ENCODE results near the gene NUDT16.
A peak's percentile ranks its signal among the peaks of the same experiment; 100 is the strongest.

The NUDT16 gene

GRCh38 chr3:131386429-131387165 is 5.0 kb downstream of the NUDT16 start:
- DNase-seq (ENCODE audit: low read depth) = peak; percentile 11

- DNase-seq (ENCODE audit: low read depth) = no peak
Observed at GRCh38 chr3:131387796-131388489, 6.4 kb downstream of the NUDT16 start.

- DNase-seq (ENCODE audit: low read depth) = no peak
Observed at GRCh38 chr3:131388490-131388799, 6.9 kb downstream of the NUDT16 start.

GRCh38 chr3:131390331-131390730 is 8.8 kb downstream of the NUDT16 start:
- DNase-seq (ENCODE audit: low read depth) = no peak

GRCh38 chr3:131393051-131393450 is 11.5 kb downstream of the NUDT16 start:
- peak; percentile 8 for DNase-seq (ENCODE audit: low read depth)

GRCh38 chr3:131393868-131394267 is 12.3 kb downstream of the NUDT16 start:
- no peak for DNase-seq (ENCODE audit: low read depth)

- no peak for DNase-seq (ENCODE audit: low read depth)
Observed at GRCh38 chr3:131394400-131394799, 12.8 kb downstream of the NUDT16 start.

- peak; percentile 77 for DNase-seq (ENCODE audit: low read depth)
Observed at GRCh38 chr3:131396170-131396569, 14.6 kb downstream of the NUDT16 start.

GRCh38 chr3:131397889-131398288 is 16.3 kb downstream of the NUDT16 start:
- DNase-seq (ENCODE audit: low read depth) = no peak

- no peak for DNase-seq (ENCODE audit: low read depth)
Observed at GRCh38 chr3:131401978-131402377, 20.4 kb downstream of the NUDT16 start.

- no peak for DNase-seq (ENCODE audit: low read depth)
Observed at GRCh38 chr3:131402391-131403039, 20.9 kb downstream of the NUDT16 start.

GRCh38 chr3:131403216-131403895 is 21.8 kb downstream of the NUDT16 start:
- no peak for DNase-seq (ENCODE audit: low read depth)

GRCh38 chr3:131405411-131405810 is 23.8 kb downstream of the NUDT16 start:
- DNase-seq (ENCODE audit: low read depth) = no peak

- DNase-seq (ENCODE audit: low read depth) = no peak
Observed at GRCh38 chr3:131406274-131406673, 24.7 kb downstream of the NUDT16 start.

GRCh38 chr3:131417751-131418150 is 36.2 kb downstream of the NUDT16 start:
- DNase-seq (ENCODE audit: low read depth) = no peak

GRCh38 chr3:131421301-131421700 is 39.7 kb downstream of the NUDT16 start:
- DNase-seq (ENCODE audit: low read depth) = no peak

- no peak for DNase-seq (ENCODE audit: low read depth)
Observed at GRCh38 chr3:131421957-131422498, 40.5 kb downstream of the NUDT16 start.

- no peak for DNase-seq (ENCODE audit: low read depth)
Observed at GRCh38 chr3:131427226-131427625, 45.7 kb downstream of the NUDT16 start.

- no peak for DNase-seq (ENCODE audit: low read depth)
Observed at GRCh38 chr3:131431754-131432153, 50.2 kb downstream of the NUDT16 start.

- DNase-seq (ENCODE audit: low read depth) = no peak
Observed at GRCh38 chr3:131432441-131432840, 50.9 kb downstream of the NUDT16 start.

GRCh38 chr3:131435000-131435399 is 53.4 kb downstream of the NUDT16 start:
- no peak for DNase-seq (ENCODE audit: low read depth)
